Non-pigmented ciliary epithelial cell (primary cell): ENCODE data around the gene ARHGDIA.

Source experiments
- DNase-seq: peaks from one replicate; pipeline ENCODE4 v3.0.0-alpha.2; 2010; ENCODE audit warnings: low read depth

The ARHGDIA gene

GRCh38 chr17:81863833-81864768 is 7.0 kb downstream of the ARHGDIA start:
- no peak for DNase-seq

GRCh38 chr17:81863123-81863675 is 7.9 kb downstream of the ARHGDIA start:
- DNase-seq = no peak

- peak; percentile 100 for DNase-seq
These were observed 10.2 kb downstream of the ARHGDIA start for GRCh38 chr17:81860756-81861568.

- no peak for DNase-seq
These were observed 11.0 kb downstream of the ARHGDIA start, which contains the start of gene P4HB for GRCh38 chr17:81859906-81860755. TSS of gene P4HB (minus strand) at chr17:81860535. CDS start at chr17:81860471, 64 bp downstream.

GRCh38 chr17:81858967-81859905 is 11.9 kb downstream of the ARHGDIA start:
- no peak for DNase-seq

GRCh38 chr17:81858170-81858966 is 12.8 kb downstream of the ARHGDIA start:
- no peak for DNase-seq

GRCh38 chr17:81854974-81855774 is 16.0 kb downstream of the ARHGDIA start:
- no peak for DNase-seq

- no peak for DNase-seq
These were observed 18.9 kb downstream of the ARHGDIA start for GRCh38 chr17:81852237-81852636.

GRCh38 chr17:81851423-81851822 is 19.7 kb downstream of the ARHGDIA start:
- DNase-seq = no peak

- no peak for DNase-seq
These were observed 21.7 kb downstream of the ARHGDIA start for GRCh38 chr17:81849457-81849856.

- no peak for DNase-seq
These were observed 24.1 kb downstream of the ARHGDIA start for GRCh38 chr17:81846743-81847689.

GRCh38 chr17:81845881-81846742 is 25.0 kb downstream of the ARHGDIA start:
- no peak for DNase-seq

- DNase-seq = no peak
These were observed 25.8 kb downstream of the ARHGDIA start for GRCh38 chr17:81845361-81845760.

- no peak for DNase-seq
These were observed 26.2 kb downstream of the ARHGDIA start for GRCh38 chr17:81844887-81845286.

GRCh38 chr17:81844327-81844851 is 26.7 kb downstream of the ARHGDIA start:
- no peak for DNase-seq

GRCh38 chr17:81843713-81844326 is 27.3 kb downstream of the ARHGDIA start:
- no peak for DNase-seq
